Mesothelial cell of epicardium (in vitro differentiated cells): ENCODE results near the gene ACTR2. TPM values are rescaled to one million over a fixed set of nuclear protein-coding genes. Genes with fewer than 3 reads are reported as not detected.
"Not testable (repeated sequence)": the region's sequence is repeated elsewhere in the genome, so short reads cannot be mapped to it uniquely, and the experiment has no call there.

Experiments
- DNase-seq, 2 experiments: peaks; one replicate each; pipeline ENCODE4 v3.0.0; 2021; ENCODE audit warnings: low spot score in 2 of 2; ENCODE audit not compliant: unreplicated experiment in 2 of 2
- H3K27ac Mint-ChIP-seq: 2 replicates; pipeline ENCODE4 v1.8.0; 2021; ENCODE audit warnings: mixed read lengths
- H3K27me3 Mint-ChIP-seq: 2 replicates; pipeline ENCODE4 v1.8.0; 2021; ENCODE audit warnings: low read depth, mixed read lengths
- H3K36me3 Mint-ChIP-seq: 2 replicates; pipeline ENCODE4 v1.8.0; 2021; ENCODE audit warnings: mixed read lengths
- H3K4me1 Mint-ChIP-seq: 2 replicates; pipeline ENCODE4 v1.8.0; 2021; ENCODE audit warnings: mixed read lengths
- H3K4me3 Mint-ChIP-seq: 2 replicates; pipeline ENCODE4 v1.8.0; 2021; ENCODE audit warnings: mild to moderate bottlenecking, moderate library complexity, mixed read lengths
- H3K9me3 Mint-ChIP-seq: 2 replicates; pipeline ENCODE4 v1.8.0; 2021; ENCODE audit warnings: mixed read lengths
- total RNA-seq: library from RNA; stranded (reverse); gene quantifications from 3 replicates; pipeline ENCODE4 v1.2.1, GENCODE V29; 2021
- TF ChIP-seq, protein P1 (sequence below): fragments of 200-600 bp; sonication (generic); IDR thresholded peaks from one replicate; pipeline ENCODE4 v1.5.0; 2021; ENCODE audit warnings: antibody characterized with exemption; ENCODE audit not compliant: unreplicated experiment

Gene ACTR2
- total RNA-seq, 1 donor from 2014 or later = 171 TPM

DNA sequence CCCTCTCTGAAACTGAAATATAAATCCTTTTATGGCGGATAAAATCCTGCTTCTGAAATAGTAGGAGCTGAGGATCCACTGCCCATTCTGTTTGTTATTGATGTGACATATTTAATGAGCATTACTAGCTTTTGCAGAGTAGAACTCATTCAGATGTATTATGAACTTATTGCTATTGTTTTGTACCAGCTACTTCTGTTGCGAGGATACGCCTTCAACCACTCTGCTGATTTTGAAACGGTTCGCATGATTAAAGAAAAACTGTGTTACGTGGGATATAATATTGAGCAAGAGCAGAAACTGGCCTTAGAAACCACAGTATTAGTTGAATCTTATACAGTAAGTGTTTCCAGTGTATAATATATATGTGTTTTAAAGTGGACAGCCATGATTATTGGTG lies 27.7 kb downstream of the ACTR2 start:
- TF ChIP-seq, protein P1, sequence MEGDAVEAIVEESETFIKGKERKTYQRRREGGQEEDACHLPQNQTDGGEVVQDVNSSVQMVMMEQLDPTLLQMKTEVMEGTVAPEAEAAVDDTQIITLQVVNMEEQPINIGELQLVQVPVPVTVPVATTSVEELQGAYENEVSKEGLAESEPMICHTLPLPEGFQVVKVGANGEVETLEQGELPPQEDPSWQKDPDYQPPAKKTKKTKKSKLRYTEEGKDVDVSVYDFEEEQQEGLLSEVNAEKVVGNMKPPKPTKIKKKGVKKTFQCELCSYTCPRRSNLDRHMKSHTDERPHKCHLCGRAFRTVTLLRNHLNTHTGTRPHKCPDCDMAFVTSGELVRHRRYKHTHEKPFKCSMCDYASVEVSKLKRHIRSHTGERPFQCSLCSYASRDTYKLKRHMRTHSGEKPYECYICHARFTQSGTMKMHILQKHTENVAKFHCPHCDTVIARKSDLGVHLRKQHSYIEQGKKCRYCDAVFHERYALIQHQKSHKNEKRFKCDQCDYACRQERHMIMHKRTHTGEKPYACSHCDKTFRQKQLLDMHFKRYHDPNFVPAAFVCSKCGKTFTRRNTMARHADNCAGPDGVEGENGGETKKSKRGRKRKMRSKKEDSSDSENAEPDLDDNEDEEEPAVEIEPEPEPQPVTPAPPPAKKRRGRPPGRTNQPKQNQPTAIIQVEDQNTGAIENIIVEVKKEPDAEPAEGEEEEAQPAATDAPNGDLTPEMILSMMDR = no peak
- Mint-ChIP-seq H3K27me3 (no peaks in the 10 kb centered on the region), H3K4me1 (no peaks in the 10 kb centered on the region), H3K4me3 (no peak overlapping the region), H3K27ac (no peak overlapping the region), H3K9me3 (no peaks in the 10 kb centered on the region), H3K36me3 (peaks cover 29% of the 10 kb centered on the region)
- DNase-seq = no peak

DNA sequence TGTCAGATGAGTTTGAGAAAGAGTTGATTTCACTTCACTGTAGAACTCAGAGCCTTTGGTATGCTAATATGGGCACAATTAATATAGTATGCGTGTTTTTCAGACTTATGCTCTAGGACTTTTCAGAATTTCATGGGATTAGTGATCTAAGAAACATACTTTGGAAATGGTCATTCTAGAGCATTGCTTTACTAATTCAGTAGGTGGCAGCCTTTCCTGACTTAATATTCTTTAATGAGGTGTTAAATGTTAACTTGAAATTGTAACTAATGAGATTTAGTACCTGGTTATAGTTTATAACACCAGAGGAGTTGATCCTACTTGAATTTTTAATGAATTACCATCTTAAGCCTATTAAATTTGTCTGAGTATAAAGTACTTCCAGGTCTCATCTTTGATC lies 28.4 kb downstream of the ACTR2 start:
- DNase-seq = no peak
- no peaks in the 10 kb centered on the region for H3K4me1 Mint-ChIP-seq
- H3K9me3 Mint-ChIP-seq = no peaks in the 10 kb centered on the region
- no peak overlapping the region for H3K27ac Mint-ChIP-seq
- no peaks in the 10 kb centered on the region for H3K27me3 Mint-ChIP-seq
- TF ChIP-seq, protein P1 = no peak
- no peak overlapping the region for H3K4me3 Mint-ChIP-seq
- H3K36me3 Mint-ChIP-seq = peaks cover 27% of the 10 kb centered on the region

DNA sequence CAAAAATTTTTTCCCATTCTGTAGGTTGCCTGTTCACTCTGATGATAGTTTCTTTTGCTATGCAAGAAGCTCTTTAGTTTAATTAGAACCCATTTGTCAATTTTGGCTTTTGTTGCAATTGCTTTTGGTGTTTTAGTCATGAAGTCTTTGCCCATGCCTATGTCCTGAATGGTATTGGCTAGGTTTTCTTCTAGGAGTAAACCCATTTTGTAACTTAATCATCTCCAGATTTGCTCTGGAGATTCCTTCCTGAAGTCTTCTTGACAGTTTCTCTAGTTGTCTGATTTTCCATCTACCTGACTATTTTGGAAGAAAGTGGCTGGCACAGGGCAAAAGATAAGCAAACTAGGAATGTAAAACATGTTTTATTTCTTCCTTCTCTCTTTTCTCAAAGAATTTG lies 30.2 kb downstream of the ACTR2 start:
- H3K27ac Mint-ChIP-seq, H3K27me3 Mint-ChIP-seq, H3K9me3 Mint-ChIP-seq, H3K4me1 Mint-ChIP-seq, DNase-seq, H3K4me3 Mint-ChIP-seq: not testable (repeated sequence)
- H3K36me3 Mint-ChIP-seq = peaks cover 20% of the 10 kb centered on the region

DNA sequence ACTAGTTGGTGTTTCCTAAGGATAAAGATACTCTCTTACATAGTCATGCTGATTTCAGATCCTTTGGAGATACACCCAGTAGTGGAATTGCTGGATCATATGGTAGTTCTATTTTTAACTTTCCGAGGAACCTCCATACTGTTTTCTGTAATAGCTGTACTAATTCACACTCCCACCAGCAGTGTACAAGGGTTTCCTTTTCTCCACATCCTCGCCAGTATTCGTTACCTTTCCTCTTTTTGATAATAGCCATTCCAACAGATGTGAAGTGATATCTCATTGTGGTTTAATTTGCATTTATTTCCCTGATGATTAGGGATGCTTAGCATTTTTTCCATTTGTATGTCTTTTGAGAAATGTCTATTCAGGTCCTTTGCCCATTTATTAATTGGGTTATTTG lies 34.0 kb downstream of the ACTR2 start:
- Mint-ChIP-seq H3K36me3 (peaks cover 9% of the 10 kb centered on the region), H3K4me1 (peaks cover 17% of the 10 kb centered on the region), H3K4me3 (no peak overlapping the region), H3K27ac (no peak overlapping the region), H3K9me3 (no peaks in the 10 kb centered on the region), H3K27me3 (no peaks in the 10 kb centered on the region)
- no peak for DNase-seq
- TF ChIP-seq, protein P1 = no peak

DNA sequence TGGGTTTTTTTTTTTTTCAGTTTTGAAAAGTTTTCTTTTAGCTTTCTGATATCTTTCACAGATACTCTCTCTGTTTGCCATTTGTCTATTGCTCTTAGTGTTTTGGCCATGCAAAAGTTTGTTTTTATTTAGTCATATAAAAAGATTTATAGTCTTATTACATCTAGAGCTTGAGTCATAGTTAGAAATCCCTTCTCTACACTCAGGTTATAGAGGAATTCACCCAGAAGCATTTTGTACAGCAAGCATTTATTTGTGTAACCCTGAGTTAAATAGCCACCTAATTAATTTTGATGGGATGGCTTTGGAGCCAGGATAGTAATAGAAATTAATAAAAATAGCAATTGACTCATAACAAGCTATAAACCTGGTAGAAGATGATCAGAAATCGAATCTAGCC lies 35.6 kb downstream of the ACTR2 start:
- TF ChIP-seq, protein P1 = no peak
- no peak for DNase-seq
- peaks cover 4% of the 10 kb centered on the region for H3K36me3 Mint-ChIP-seq
- no peak overlapping the region for H3K4me3 Mint-ChIP-seq
- H3K4me1 Mint-ChIP-seq = peaks cover 19% of the 10 kb centered on the region
- H3K9me3 Mint-ChIP-seq = no peaks in the 10 kb centered on the region
- H3K27ac Mint-ChIP-seq = no peak overlapping the region
- H3K27me3 Mint-ChIP-seq = no peaks in the 10 kb centered on the region

DNA sequence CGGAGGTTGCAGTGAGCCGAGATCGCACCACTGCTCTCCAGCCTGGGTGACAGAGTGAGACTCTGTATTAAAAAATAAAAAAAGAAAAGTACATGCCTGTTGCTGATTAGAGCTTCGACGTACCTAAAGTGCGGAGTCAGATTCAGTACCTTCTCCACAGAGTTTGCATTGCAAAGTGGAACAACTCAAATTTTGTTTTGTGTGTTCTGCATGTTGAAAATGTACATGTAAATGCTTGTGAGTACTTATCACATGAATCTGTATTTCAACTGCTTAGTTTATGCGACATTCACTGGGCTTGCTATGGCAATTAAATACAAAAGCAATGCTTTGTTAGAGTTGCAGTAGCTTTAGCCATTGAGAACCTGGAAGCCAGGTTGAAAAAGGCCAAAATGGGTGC lies 36.4 kb downstream of the ACTR2 start:
- H3K27me3 Mint-ChIP-seq = no peaks in the 10 kb centered on the region
- H3K4me1 Mint-ChIP-seq = peaks cover 19% of the 10 kb centered on the region
- no peak overlapping the region for H3K27ac Mint-ChIP-seq
- H3K36me3 Mint-ChIP-seq = peaks cover 9% of the 10 kb centered on the region
- H3K4me3 Mint-ChIP-seq = no peak overlapping the region
- TF ChIP-seq, protein P1 = no peak
- H3K9me3 Mint-ChIP-seq = no peaks in the 10 kb centered on the region
- DNase-seq = no peak
